NB4 (cell line): ENCODE data around the gene TMEM198.

Source experiments
- MYC ChIP-seq: IDR thresholded peaks from 2 replicates; pipeline ENCODE4 v1.6.1; 2011; ENCODE audit warnings: low read depth, low read length
- POLR2A ChIP-seq: IDR thresholded peaks from 2 replicates; pipeline ENCODE4 v1.6.1; 2011; ENCODE audit warnings: mild to moderate bottlenecking; ENCODE audit not compliant: insufficient read length; ENCODE audit errors: extremely low read depth
- TF ChIP-seq, protein P1 (sequence below): IDR thresholded peaks from one replicate; pipeline ENCODE4 v1.5.1; 2012; ENCODE audit warnings: low read depth, low read length

DNA sequence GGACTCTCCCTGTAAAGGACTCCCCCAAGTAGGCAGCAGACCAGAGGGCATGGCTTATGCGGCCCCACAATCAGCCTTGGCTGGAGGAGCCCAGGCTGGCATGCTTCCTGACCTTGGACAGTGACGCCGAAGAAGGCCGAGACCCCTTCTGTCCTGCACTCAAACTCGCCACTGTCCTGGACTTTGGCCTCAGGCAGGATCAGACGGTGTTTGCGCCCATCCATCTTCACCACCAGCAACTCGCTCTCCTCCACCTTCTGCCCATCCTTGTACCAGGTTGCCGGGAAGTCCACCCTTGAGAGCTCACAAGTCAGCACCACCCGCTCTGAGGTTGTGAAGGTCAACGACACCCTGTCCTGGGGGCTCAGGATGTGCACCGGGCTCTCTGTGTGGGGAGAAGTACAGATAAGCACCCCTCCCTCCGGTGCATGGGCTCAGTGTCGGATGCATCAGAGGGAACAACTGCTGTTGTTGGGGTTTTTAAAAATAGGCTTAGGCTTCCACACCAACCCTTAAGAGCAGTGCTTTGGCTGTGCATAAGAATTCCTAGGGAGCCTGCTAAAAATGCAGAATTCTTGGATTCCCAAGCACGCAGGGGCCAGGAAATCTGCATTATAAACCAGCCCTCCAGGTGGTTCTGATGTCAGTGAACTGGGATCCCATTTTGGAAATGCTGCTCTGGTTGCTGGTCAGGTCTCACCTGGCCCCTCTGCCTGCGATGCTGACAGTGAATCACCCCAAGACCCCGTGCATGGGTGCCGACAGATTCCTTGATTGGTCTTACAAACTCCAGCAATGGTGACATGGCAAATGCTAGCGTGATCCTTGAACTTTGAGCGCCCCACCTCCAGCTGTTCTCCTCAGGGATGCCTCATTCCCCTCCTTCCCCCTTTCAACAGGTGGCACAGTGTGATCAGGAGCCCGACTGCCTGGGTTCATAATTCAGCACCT, 21.6 kb downstream of the TMEM198 start:
- TF ChIP-seq POLR2A (no peak), MYC (no peak)
- TF ChIP-seq, protein P1, sequence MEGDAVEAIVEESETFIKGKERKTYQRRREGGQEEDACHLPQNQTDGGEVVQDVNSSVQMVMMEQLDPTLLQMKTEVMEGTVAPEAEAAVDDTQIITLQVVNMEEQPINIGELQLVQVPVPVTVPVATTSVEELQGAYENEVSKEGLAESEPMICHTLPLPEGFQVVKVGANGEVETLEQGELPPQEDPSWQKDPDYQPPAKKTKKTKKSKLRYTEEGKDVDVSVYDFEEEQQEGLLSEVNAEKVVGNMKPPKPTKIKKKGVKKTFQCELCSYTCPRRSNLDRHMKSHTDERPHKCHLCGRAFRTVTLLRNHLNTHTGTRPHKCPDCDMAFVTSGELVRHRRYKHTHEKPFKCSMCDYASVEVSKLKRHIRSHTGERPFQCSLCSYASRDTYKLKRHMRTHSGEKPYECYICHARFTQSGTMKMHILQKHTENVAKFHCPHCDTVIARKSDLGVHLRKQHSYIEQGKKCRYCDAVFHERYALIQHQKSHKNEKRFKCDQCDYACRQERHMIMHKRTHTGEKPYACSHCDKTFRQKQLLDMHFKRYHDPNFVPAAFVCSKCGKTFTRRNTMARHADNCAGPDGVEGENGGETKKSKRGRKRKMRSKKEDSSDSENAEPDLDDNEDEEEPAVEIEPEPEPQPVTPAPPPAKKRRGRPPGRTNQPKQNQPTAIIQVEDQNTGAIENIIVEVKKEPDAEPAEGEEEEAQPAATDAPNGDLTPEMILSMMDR = no peak
